Heart left ventricle (tissue), 16 donors: Measurements from ENCODE around the gene FRG1. TPM values are rescaled to one million over a fixed set of nuclear protein-coding genes. Genes with fewer than 3 reads are reported as not detected.
"Not testable (repeated sequence)": the region's sequence is repeated elsewhere in the genome, so short reads cannot be mapped to it uniquely, and the experiment has no call there.

ENCODE experiments used
- ATAC-seq, 4 donors: fragments of 200-7000 bp; cut with Tn5 transposase; one replicate each; pipeline ENCODE4 v1.9.1; 2020 to 2022; ENCODE audit warnings: moderate library complexity in 4 of 4, mild to moderate bottlenecking in 3 of 4, moderate number of reproducible peaks in 1 of 4
- DNase-seq, 5 donors: peaks; one replicate each; pipeline ENCODE4 v3.0.0-alpha.2; 2020
- H3K27ac ChIP-seq, 12 donors: fragments of 200-600 bp; sonication (generic) in 4 of 12; one replicate each; pipeline versions ENCODE4 v1.5.0 to v1.8.0; 2016 to 2022; ENCODE audit warnings: mild to moderate bottlenecking in 2 of 12
- H3K27me3 ChIP-seq, 9 donors: fragments of 200-600 bp; sonication (generic) in 2 of 9; one replicate each; pipeline versions ENCODE4 v1.5.1 to v1.8.0; 2016 to 2022; ENCODE audit warnings: mild to moderate bottlenecking in 3 of 9
- H3K36me3 ChIP-seq, 9 donors: fragments of 200-600 bp; sonication (generic) in 2 of 9; one replicate each; pipeline versions ENCODE4 v1.5.0 to v1.8.0; 2018 to 2022; ENCODE audit warnings: mild to moderate bottlenecking in 2 of 9
- H3K4me1 ChIP-seq, 12 donors: fragments of 200-600 bp; sonication (generic) in 4 of 12; one replicate each; pipeline versions ENCODE4 v1.5.0 to v1.8.0; 2016 to 2022; ENCODE audit warnings: mild to moderate bottlenecking in 3 of 12
- H3K4me3 ChIP-seq, 12 donors: fragments of 200-600 bp; sonication (generic) in 4 of 12; one replicate each; pipeline versions ENCODE4 v1.5.0 to v1.8.0; 2017 to 2022; ENCODE audit warnings: mild to moderate bottlenecking in 9 of 12, moderate library complexity in 4 of 12
- H3K9me3 ChIP-seq, 12 donors: fragments of 200-600 bp; sonication (generic) in 4 of 12; one replicate each; pipeline versions ENCODE4 v1.5.0 to v1.8.0; 2016 to 2022; ENCODE audit warnings: mild to moderate bottlenecking in 1 of 12
- POLR2A ChIP-seq, 2 donors: fragments of 450-650 bp; IDR thresholded peaks; one replicate each; pipeline ENCODE4 v1.6.1; 2017; ENCODE audit warnings: antibody characterized with exemption in 2 of 2, mild to moderate bottlenecking in 2 of 2, moderate library complexity in 2 of 2
- WGBS, 4 donors: extraction: QIAGEN DNeasy Blood & Tissue Kit in 2 of 4; methylation state at CpG; one replicate each; pipeline versions ENCODE4 v1.1.5 to v1.1.7; 2013 to 2018; 5-methylcytosine and 5-hydroxymethylcytosine counted together
- intact Hi-C, 10 donors: fragments of 100-400 bp; cut with DNase I; formaldehyde crosslinking; loops; one replicate each; pipeline versions ENCODE4 v1.11.1 to v1.14.2; 2022
- long read RNA-seq, 3 donors: library from polyadenylated mRNA; unstranded; transcript quantifications; one replicate each; pipeline ENCODE4 v2.0.0, GENCODE V29; 2020 to 2021
- polyA plus RNA-seq, 2 donors: library from polyadenylated mRNA; stranded (reverse); fragments of 200-250 nt; gene quantifications; one replicate each; pipeline ENCODE4 v1.2.3, GENCODE V29; 2013
- total RNA-seq, 9 donors: library from RNA; depleted of rRNA in 2 of 9; stranded (reverse); fragments of >200 nt in 2 of 9; fragmentation: NEBNext Ultra II Directional in 3 of 9; extraction: Animal tissue kit (Norgen Biotek cat#: 25700) in 3 of 9; gene quantifications; one replicate each; pipeline versions ENCODE4 v1.1.0 to v1.2.4, GENCODE V29; 2016 to 2023
- TF ChIP-seq, protein P1 (sequence below), 12 donors: fragments of 200-600 bp; sonication (generic) in 4 of 12; IDR thresholded peaks; one replicate each; pipeline versions ENCODE4 v1.5.0 to v1.8.0; 2018 to 2022; ENCODE audit warnings: antibody characterized with exemption in 12 of 12, mild to moderate bottlenecking in 5 of 12
- donor health status: ischemic (EF 13 %, LVEDD 7.1; RV severe dilation, severe dysfunction).
- donor health status: healthy with polysubstance abuse.
- donor health status: DM: no; HTN: yes; CAD: no.
- donor health status: DM: no; HTN: no; CAD: no.
- donor health status: ischemic (EF 25% LVEDD 6.9; RV normal size, moderate dysfunction).
- donor health status: ischemic (EF 25% LVEDD 5.7; RV mildly dilated, moderate dysfunction).
- donor health status: healthy.
- donor health status: DM: yes; HTN: yes; CAD: no.
- donor health status: ischemic (EF 35%, LVEDD 5.7; RV mildly dilated, moderate dysfunction).
- donor health status: nonischemic (EF 11% LVEDD 7.7; RV severe dilation, severe dysfunction).
- donor health status: DM: yes; HTN: yes; CAD: no.
- donor health status: PGD.
- donor health status: ischemic (EF 29% LVEDD 5.4; RV normal size, mild dysfunction).
- donor health status: nonischemic (EF 23%, LVEDD 6.1; RV moderate dilation, normal function).

Gene FRG1
- 10 to 100 TPM; 26.8 to 43.3 (median 31.7) TPM for total RNA-seq
- 10 to 100 TPM; 35.2 to 53.1 TPM for polyA plus RNA-seq
- long read RNA-seq, donor 1, transcript FRG1-201 (9 exons, 1,074 nt): major isoform, 14 of 22 reads
- long read RNA-seq, donor 1, partial matches to known transcripts: 6 of 22 reads
- long read RNA-seq, donor 1, other reads (novel, unspliced or antisense): 2 of 22 reads
- long read RNA-seq, donor 2, transcript FRG1-201 (9 exons, 1,074 nt): major isoform, 8 of 11 reads
- long read RNA-seq, donor 2, partial matches to known transcripts: 3 of 11 reads
- long read RNA-seq, donor 2, other reads (novel, unspliced or antisense): 0 of 11 reads
- long read RNA-seq, donor 3, transcript FRG1-201 (9 exons, 1,074 nt): major isoform, 7 of 9 reads
- long read RNA-seq, donor 3, partial matches to known transcripts: 0 of 9 reads
- long read RNA-seq, donor 3, other reads (novel, unspliced or antisense): 2 of 9 reads

DNA sequence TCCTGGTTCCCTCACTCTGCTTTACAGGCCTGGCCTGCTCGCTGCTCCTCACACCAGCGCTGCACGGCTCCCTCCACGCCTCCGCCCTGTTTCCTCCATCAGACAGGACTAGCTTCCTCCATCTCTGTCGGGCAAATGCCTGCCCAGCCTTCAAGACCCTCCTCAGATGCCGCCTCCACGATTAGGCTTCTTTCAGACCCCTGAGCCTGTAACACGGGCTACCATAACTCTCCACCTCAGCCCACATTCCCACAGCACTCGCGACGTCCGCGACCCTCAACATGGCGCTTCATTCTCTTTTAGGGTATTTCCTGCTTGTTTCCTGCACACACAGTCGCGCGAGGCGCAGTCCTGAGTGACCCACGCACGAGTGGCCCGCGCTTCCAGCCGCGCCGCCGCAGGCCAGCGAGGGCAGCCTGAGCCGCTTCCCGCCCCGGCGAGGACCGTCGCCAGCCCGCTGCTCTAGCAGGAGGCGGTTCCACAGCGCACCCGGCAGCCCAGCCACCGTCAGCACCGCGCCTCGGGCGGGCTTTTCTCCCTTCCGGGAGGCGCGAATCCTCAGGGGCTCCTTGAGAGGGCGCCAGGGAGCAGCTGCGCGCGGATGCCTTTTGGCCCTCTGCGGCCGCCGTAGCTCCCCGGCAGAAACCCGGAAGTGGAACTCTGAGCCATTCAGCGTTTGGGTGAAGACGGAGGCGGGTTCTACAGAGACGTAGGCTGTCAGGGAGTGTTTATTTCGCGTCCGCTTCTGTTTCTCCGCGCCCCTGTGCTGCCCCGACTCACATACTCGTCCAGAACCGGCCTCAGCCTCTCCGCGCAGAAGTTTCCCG lies at the start of gene FRG1:
TSS of gene FRG1 (plus strand) at position 695 of the 827 bp plus-strand sequence. CDS start 138 bp downstream, outside the sequence.
- no peaks in the 10 kb centered on the region for H3K27me3 ChIP-seq
- H3K9me3 ChIP-seq: no peaks in the 10 kb centered on the region
- H3K4me3 ChIP-seq: peak within 1 kb of the TSS; percentile 56 to 99 (median 83)
- H3K27ac ChIP-seq: peak within 1 kb of the TSS; percentile 65 to 92 (median 86)
- DNase-seq: peak; percentile 96 to 98 (median 97)
- TF ChIP-seq POLR2A (IDR thresholded peaks at IDR 0.05): peak in 1 of 2 donors; percentile 55
- TF ChIP-seq, protein P1, sequence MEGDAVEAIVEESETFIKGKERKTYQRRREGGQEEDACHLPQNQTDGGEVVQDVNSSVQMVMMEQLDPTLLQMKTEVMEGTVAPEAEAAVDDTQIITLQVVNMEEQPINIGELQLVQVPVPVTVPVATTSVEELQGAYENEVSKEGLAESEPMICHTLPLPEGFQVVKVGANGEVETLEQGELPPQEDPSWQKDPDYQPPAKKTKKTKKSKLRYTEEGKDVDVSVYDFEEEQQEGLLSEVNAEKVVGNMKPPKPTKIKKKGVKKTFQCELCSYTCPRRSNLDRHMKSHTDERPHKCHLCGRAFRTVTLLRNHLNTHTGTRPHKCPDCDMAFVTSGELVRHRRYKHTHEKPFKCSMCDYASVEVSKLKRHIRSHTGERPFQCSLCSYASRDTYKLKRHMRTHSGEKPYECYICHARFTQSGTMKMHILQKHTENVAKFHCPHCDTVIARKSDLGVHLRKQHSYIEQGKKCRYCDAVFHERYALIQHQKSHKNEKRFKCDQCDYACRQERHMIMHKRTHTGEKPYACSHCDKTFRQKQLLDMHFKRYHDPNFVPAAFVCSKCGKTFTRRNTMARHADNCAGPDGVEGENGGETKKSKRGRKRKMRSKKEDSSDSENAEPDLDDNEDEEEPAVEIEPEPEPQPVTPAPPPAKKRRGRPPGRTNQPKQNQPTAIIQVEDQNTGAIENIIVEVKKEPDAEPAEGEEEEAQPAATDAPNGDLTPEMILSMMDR (IDR thresholded peaks at IDR 0.05): peak; percentile 86 to 98 (median 92)
- H3K36me3 ChIP-seq: peaks cover 0 to 24% (median 6%) of the 10 kb centered on the region in 9 donors
- intact Hi-C loops: no loop called here
- peak; percentile 100 for ATAC-seq
- 4 to 9% (median 6%) methylated on average over 49 to 70 of the region's 70 CpGs for WGBS, 4 donors
- H3K4me1 ChIP-seq: peaks cover 0 to 33% (median 14%) of the 10 kb centered on the region in 12 donors

DNA sequence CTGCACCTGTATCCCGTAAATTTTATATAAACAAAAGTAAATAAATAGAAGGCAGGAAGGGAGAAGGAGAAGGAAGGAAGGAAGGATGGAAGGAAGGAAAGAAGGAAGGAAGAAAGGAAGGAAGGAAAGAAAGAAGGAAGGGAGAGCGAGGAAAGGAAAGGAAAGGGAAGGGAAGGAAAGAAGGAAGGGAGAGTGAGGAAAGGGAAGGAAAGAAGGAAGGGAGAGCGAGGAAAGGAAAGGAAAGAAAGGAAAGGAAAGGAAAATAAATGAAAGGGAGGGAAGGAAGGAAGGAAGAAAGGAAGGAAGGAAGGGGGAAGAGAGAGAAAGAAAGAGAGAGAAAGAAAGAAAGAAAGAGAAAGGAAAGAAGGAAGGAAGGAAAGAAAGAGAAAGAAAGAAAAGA lies 43.0 kb upstream of the FRG1 start:
- H3K9me3 ChIP-seq: no peaks in the 10 kb centered on the region
- 83 to 92% (median 88%) methylated on average over 3 of the region's 3 CpGs for WGBS, 4 donors
- no peaks in the 10 kb centered on the region for H3K27me3 ChIP-seq
- H3K36me3 ChIP-seq: no peaks in the 10 kb centered on the region
- no peak overlapping the region for H3K4me3 ChIP-seq
- TF ChIP-seq, protein P1 (IDR thresholded peaks at IDR 0.05): no peak
- no peak for TF ChIP-seq POLR2A (IDR thresholded peaks at IDR 0.05)
- intact Hi-C loops: no loop called here
- no peak overlapping the region for H3K27ac ChIP-seq
- no peak for ATAC-seq
- no peaks in the 10 kb centered on the region for H3K4me1 ChIP-seq
- DNase-seq: no peak

DNA sequence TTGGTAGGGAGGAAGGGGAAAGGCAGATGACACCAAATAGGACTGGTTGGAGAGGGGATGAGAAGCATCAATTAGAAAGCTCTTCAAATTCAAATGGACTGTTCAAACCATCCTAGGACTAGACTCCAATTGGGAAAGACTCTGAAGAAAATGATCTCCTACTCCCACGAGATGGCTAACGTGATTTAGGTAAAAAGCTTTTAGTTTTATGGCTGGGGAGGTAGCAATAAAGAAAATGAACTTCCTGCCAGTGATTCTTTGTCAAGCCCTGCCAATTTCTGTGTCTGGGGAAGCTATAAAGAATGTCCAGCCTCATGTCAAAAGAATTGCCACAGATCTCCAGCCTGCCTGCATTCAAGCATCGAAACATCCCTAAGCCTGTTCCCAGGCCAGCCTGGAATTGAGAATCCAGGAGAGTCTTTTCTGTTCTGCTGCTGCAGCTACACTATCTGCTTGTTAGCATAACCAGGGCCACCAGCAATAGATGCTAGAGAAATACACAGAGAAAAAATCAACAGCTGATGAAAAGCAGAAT lies 41.1 kb upstream of the FRG1 start:
- H3K27me3 ChIP-seq, H3K27ac ChIP-seq, ATAC-seq, H3K36me3 ChIP-seq, H3K4me1 ChIP-seq, H3K9me3 ChIP-seq, DNase-seq, H3K4me3 ChIP-seq: not testable (repeated sequence)
- WGBS, 4 donors: 35 to 49% (median 46%) methylated on average over 3 of the region's 3 CpGs
- intact Hi-C loops: loop anchor here in 2 of 10 donors (10.0 kb wide), 2 partner anchors 95 to 465 kb away; no protein-coding TSS in a partner anchor

DNA sequence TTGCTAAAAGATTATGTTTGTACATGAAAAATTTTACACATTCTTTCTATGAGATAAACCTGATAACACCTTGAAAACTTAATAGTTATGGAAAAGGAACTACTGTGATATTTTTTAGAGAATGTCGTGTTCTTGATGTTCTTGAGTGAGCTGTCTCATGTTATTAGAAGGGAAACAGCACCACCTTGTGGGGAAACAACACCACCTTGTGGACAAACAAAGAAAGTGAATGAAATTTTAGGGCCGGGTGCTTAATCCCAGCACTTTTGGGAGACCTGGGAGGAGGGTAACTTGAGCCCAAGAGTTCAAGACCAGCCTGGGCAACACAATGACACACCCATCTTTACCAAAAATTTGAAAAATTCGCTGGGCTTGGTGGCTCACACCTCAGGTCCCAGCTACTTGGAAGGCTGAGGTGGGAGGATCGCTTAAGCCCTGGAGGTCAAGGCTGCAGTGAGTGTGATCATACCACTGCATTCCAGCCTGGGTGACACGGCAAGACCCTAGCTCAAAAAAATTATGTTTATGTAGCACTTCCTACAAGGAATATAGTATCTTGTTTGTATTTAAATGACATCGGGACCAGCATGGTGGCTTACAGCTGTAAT lies 36.1 kb upstream of the FRG1 start:
- ATAC-seq (peak in 1 of 4 donors; percentile 45), DNase-seq (peak in 3 of 5 donors; percentile 25 to 41 (median 31))
- not testable (repeated sequence) for H3K27ac ChIP-seq, H3K36me3 ChIP-seq, H3K9me3 ChIP-seq, H3K4me1 ChIP-seq, H3K4me3 ChIP-seq, H3K27me3 ChIP-seq
- 32 to 41% (median 36%) methylated on average over 6 of the region's 6 CpGs for WGBS, 4 donors
- TF ChIP-seq, protein P1 (IDR thresholded peaks at IDR 0.05): peak; percentile 52 to 75 (median 68)
- intact Hi-C loops: loop anchor here in 2 of 10 donors (10.0 kb wide), 2 partner anchors 100 to 470 kb away; no protein-coding TSS in a partner anchor
